Stimulated activated naive B cell treated with anti-CD40 and anti-IgM and Interleukin-4, amounts not matched to agents 10 μg/mL and 1 μg/mL and 100 μg/mL, for 72 hours (primary cell): Measurements from ENCODE around the gene CFL1.
A peak's percentile ranks its signal among the peaks of the same experiment; 100 is the strongest.

ENCODE experiments used
- ATAC-seq, 2 donors: fragments of 150-1000 bp; cut with Tn5 transposase; replicated peaks; 2 replicates each; pipeline ENCODE4 v1.10.0; 2021; ENCODE audit warnings: moderate library complexity in 1 of 2
- DNase-seq: peaks from one replicate; pipeline ENCODE4 v3.0.0; 2021
- H3K27ac Mint-ChIP-seq: one replicate; pipeline ENCODE4 v1.8.0; 2022; ENCODE audit warnings: mild to moderate bottlenecking, mixed read lengths
- H3K27me3 Mint-ChIP-seq, 2 donors: one replicate each; pipeline ENCODE4 v1.8.0; 2022; ENCODE audit warnings: mixed read lengths in 2 of 2
- H3K36me3 Mint-ChIP-seq, 2 donors: one replicate each; pipeline ENCODE4 v1.8.0; 2022; ENCODE audit warnings: mixed read lengths in 2 of 2, mild to moderate bottlenecking in 1 of 2
- H3K4me1 Mint-ChIP-seq, 2 donors: one replicate each; pipeline ENCODE4 v1.8.0; 2022; ENCODE audit warnings: mixed read lengths in 2 of 2, mild to moderate bottlenecking in 1 of 2
- H3K4me3 Mint-ChIP-seq, 2 donors: one replicate each; pipeline ENCODE4 v1.8.0; 2022; ENCODE audit warnings: mild to moderate bottlenecking in 2 of 2, mixed read lengths in 2 of 2, moderate library complexity in 1 of 2
- H3K9me3 Mint-ChIP-seq, 2 donors: one replicate each; pipeline ENCODE4 v1.8.0; 2022; ENCODE audit warnings: mixed read lengths in 2 of 2, mild to moderate bottlenecking in 1 of 2

CFL1 gene

DNA sequence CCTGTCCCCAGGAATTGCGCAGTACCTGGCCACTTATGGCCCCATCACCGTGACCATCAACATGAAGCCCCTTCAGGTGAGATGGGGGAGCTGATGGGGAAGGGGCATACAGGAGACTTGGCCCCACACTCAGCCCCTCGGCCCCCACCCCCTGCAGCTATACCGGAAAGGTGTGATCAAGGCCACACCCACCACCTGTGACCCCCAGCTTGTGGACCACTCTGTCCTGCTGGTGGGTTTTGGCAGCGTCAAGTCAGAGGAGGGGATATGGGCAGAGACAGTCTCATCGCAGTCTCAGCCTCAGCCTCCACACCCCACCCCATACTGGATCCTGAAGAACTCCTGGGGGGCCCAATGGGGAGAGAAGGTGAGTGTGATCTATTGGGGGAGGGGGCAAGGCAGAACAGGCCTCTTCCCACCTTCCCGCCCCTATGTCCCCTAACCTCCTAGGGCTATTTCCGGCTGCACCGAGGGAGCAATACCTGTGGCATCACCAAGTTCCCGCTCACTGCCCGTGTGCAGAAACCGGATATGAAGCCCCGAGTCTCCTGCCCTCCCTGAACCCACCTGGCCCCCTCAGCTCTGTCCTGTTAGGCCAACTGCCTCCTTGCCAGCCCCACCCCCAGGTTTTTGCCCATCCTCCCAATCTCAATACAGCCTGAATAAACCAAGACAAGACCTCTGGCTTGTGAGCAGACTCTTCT is 25.2 kb upstream of the CFL1 start:
- no peaks in the 10 kb centered on the region for H3K27me3 Mint-ChIP-seq
- no peak for DNase-seq
- no peak overlapping the region for H3K4me3 Mint-ChIP-seq
- H3K27ac Mint-ChIP-seq: no peak overlapping the region
- peaks cover 31 to 52% of the 10 kb centered on the region in 2 donors for H3K4me1 Mint-ChIP-seq
- no peak for ATAC-seq
- no peaks in the 10 kb centered on the region for H3K9me3 Mint-ChIP-seq
- peaks cover 33 to 49% of the 10 kb centered on the region in 2 donors for H3K36me3 Mint-ChIP-seq

DNA sequence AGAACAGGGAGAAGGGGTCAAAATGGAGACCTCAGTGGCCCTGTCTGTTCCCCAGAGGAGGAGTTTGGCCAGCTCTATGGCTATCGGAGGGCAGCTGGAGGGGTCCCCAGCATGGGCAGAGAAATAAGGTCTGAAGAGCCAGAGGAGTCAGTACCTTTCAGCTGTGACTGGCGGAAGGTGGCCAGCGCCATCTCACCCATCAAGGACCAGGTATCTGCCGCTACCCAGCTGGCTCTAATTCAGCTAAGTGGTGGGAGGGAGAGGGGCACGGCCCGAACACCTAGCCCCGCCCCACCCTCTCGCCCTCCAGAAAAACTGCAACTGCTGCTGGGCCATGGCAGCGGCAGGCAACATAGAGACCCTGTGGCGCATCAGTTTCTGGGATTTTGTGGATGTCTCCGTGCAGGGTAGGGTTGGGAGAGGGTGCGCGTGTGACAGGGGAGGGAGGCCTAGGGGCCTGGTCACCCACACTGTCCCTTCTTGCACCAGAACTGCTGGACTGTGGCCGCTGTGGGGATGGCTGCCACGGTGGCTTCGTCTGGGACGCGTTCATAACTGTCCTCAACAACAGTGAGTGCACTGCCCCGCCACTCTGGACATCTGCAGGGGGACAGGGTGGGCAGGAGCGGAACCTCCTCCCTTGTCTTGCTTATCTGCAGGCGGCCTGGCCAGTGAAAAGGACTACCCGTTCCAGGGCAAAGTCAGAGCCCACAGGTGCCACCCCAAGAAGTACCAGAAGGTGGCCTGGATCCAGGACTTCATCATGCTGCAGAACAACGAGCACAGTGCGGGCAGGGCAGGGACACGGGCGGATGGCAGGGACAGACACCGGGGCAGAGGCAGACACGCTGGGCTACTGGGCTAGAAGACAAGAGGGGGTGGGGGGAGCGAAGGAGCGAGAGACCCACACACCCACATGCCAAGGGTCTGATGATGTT is 24.4 kb upstream of the CFL1 start:
- Mint-ChIP-seq H3K4me3 (no peak overlapping the region), H3K27ac (no peak overlapping the region), H3K27me3 (no peaks in the 10 kb centered on the region), H3K4me1 (peaks cover 28 to 44% of the 10 kb centered on the region in 2 donors), H3K36me3 (peaks cover 31 to 47% of the 10 kb centered on the region in 2 donors), H3K9me3 (no peaks in the 10 kb centered on the region)
- DNase-seq: no peak
- ATAC-seq: no peak

GRCh38 chr11:65880844-65881421 is 23.0 kb upstream of the CFL1 start:
- H3K4me1 Mint-ChIP-seq: peaks cover 18 to 31% of the 10 kb centered on the region in 2 donors
- no peaks in the 10 kb centered on the region for H3K27me3 Mint-ChIP-seq
- no peak for DNase-seq
- peak overlapping the region in 1 of 2 donors; percentile 23 for H3K4me3 Mint-ChIP-seq
- no peak overlapping the region for H3K27ac Mint-ChIP-seq
- H3K36me3 Mint-ChIP-seq: peaks cover 22 to 39% of the 10 kb centered on the region in 2 donors
- H3K9me3 Mint-ChIP-seq: no peaks in the 10 kb centered on the region
- no peak for ATAC-seq

DNA sequence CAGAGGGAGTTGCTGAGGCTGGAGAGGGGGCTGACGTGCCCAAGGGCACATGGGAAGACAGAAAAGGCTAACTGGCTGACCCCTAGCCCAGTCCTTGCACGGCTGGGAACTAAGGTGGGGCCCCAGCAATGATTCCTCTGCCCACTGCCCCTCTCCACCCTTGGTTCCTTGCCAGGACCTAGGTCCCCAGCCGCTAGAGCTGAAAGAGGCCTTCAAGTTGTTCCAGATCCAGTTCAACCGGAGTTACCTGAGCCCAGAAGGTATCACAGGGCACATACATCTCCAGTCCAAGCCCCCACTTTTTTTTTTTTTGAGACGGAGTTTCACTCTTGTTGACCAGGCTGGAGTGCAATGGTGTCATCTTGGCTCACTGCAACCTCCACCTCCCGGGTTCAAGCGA is 22.0 kb upstream of the CFL1 start:
- no peak overlapping the region for H3K27ac Mint-ChIP-seq
- no peak overlapping the region for H3K4me3 Mint-ChIP-seq
- H3K27me3 Mint-ChIP-seq: no peaks in the 10 kb centered on the region
- ATAC-seq (no peak), DNase-seq (no peak)
- peaks cover 15 to 26% of the 10 kb centered on the region in 2 donors for H3K4me1 Mint-ChIP-seq
- no peaks in the 10 kb centered on the region for H3K9me3 Mint-ChIP-seq
- peaks cover 18 to 35% of the 10 kb centered on the region in 2 donors for H3K36me3 Mint-ChIP-seq

- Mint-ChIP-seq H3K9me3 (no peaks in the 10 kb centered on the region), H3K4me3 (peak within 1 kb of the TSS in 1 of 2 donors; percentile 23), H3K4me1 (peaks cover 11 to 21% of the 10 kb centered on the region in 2 donors), H3K36me3 (peaks cover 16 to 31% of the 10 kb centered on the region in 2 donors), H3K27ac (peak within 1 kb of the TSS; percentile 37), H3K27me3 (no peaks in the 10 kb centered on the region)
- peak in 1 of 2 donors; percentile 23 for ATAC-seq
- no peak for DNase-seq
Measured at GRCh38 chr11:65879617-65880016, 21.6 kb upstream of the CFL1 start, which contains the start of gene CTSW. Gene CTSW (plus strand): TSS chr11:65879837. CDS start chr11:65879855, 18 bp downstream.

DNA sequence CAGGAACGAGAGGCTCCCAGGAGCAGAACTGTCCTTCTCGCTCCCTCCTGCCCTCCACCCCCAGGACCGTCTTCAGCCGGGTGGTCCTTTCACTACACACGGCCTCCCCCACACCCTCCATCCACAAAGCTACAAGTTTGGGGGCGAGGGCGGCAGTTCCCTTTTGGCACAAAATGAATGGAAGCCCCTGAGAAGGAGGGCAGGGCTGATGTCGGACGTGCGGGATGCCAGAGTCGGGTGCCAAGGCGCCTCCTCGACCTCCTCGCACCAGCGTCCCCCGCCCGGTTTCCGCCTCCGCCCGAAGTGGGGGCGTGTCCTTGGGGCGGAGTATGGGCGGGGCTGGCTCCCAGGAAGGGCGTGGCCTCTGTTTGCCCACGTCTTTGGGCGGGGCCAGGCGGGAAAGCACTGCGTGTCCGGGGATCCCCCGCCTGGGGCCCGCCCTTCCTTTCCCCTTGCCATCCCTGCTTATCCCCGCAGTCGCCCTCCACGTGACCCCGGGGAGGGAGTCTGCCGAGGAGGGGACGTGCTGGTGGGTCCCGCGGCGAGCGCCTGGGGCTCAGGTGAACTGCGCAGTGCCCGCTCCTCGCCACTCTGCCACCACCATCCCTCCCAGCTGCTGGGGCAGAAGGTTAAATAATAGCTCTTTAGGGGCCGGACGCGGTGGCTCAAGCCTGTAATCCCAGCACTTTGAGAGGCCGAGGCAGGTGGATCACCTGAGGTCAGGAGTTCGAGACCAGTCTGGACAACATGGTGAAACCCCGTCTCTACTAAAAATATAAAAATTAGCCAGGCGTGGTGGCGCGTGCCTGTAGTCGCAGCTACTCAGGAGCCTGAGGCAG is 15.6 kb upstream of the CFL1 start:
- Mint-ChIP-seq H3K4me3 (peak overlapping the region; percentile 85 to 86), H3K27me3 (peaks cover 0 to 8% of the 10 kb centered on the region in 2 donors), H3K36me3 (peaks cover 0 to 2% of the 10 kb centered on the region in 2 donors), H3K4me1 (peaks cover 23 to 28% of the 10 kb centered on the region in 2 donors), H3K9me3 (no peaks in the 10 kb centered on the region), H3K27ac (peak overlapping the region; percentile 93)
- DNase-seq (peak; percentile 93), ATAC-seq (peak; percentile 78 to 89)

DNA sequence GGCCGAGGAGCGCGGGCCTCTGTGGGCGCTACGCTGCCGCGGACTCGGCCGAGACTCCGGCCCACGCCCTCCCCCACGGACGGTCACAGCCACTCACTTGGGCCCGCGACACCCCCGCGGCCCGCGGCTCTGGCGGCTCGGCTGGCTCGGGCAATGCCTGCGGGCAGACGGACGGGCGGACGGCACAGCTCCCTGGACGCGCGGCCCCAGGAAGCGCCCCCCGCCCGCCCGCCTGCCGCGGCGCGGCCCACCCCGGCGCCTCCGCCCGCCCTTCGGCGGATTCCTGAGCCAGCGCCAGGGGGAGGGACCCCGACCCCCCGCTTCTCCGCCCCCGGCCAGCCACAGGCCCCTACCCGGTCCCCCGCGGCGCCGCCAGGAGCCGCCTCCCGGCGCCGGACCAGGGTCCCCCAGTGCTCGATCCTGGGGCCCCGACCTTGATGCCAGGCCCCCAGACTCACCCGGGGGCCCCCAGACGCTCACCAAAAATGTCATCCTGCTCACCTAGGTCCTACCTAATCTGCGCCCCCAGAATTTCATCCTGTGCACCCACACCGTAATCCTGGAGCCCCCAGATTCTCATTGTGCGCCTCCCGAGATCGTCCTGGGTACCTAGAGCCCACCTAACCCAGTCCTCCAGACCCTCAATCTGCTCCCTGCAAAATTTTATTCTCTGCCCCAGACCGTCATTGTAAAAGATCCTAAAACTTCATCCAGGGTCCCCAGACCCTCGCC is 14.8 kb upstream of the CFL1 start, which contains the start of gene EFEMP2:
Gene EFEMP2 (minus strand): TSS at position 215 of the 732 bp plus-strand sequence. CDS start 446 bp downstream, outside the sequence.
- DNase-seq: no peak

GRCh38 chr11:65871811-65872548 is 14.0 kb upstream of the CFL1 start:
- no peak for DNase-seq
- Mint-ChIP-seq H3K27me3 (peaks cover 0 to 8% of the 10 kb centered on the region in 2 donors), H3K36me3 (peaks cover 12 to 17% of the 10 kb centered on the region in 2 donors), H3K4me1 (peaks cover 23 to 28% of the 10 kb centered on the region in 2 donors), H3K4me3 (peak overlapping the region; percentile 56 to 60), H3K9me3 (no peaks in the 10 kb centered on the region), H3K27ac (peak overlapping the region; percentile 65)
- ATAC-seq: no peak

More for the DNA sequence above, 14.8 kb upstream of the CFL1 start, which contains the start of gene EFEMP2:
- H3K4me1 Mint-ChIP-seq: peaks cover 23 to 28% of the 10 kb centered on the region in 2 donors
- peak within 1 kb of the TSS; percentile 85 to 86 for H3K4me3 Mint-ChIP-seq
- no peak for ATAC-seq
- peak within 1 kb of the TSS; percentile 93 for H3K27ac Mint-ChIP-seq
- H3K9me3 Mint-ChIP-seq: no peaks in the 10 kb centered on the region
- peaks cover 4 to 10% of the 10 kb centered on the region in 2 donors for H3K36me3 Mint-ChIP-seq
- H3K27me3 Mint-ChIP-seq: peaks cover 0 to 8% of the 10 kb centered on the region in 2 donors

DNA sequence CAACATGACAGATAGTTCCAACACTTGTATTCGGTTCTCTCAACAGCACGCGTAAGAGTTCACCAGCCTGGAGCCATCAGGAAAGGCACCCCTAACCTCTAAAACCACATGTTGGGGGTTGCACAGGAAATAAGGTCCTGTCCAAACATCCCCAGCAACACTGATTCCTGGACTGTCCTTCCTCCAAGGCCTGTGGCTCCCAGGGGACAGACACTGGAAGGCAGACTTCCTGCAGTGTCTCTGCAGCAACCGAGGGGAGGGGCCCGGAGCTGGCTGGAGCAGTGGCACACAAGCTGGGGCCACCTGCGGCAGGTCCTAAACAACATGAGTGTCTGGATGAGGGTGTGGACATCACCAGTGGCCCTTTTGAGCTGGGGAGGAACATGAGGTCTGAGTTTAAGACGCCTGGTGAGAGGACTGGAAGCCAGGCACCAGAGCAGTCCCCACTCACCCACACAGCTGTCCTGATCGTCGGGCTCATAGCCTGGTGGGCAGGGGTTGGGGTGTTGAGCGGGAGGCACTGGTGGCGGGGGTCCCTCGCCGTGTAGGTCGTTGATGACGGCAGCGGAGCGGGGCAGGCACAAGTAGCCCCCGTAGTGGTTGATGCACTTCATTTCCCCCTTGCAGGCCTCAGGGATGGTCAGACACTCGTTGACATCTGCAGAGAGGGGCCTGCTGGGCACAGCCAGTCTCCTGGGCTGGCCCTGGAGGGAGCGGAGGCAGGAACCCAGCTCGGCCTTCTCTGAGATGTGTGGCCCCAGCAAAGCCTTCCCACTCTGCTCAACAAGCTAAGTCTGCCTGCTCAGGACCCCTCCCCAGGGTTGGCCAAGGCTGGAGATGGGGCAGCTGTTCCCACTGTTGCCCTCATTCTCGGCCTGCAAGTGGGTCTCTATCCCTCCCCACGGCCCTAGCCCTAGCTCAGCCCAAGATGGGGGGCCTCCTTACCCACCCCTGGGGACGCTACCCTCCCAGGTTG is 13.0 kb upstream of the CFL1 start:
- DNase-seq (no peak), ATAC-seq (peak in 1 of 2 donors; percentile 2)
- Mint-ChIP-seq H3K4me3 (peak overlapping the region; percentile 8 to 32), H3K36me3 (peaks cover 15 to 22% of the 10 kb centered on the region in 2 donors), H3K27me3 (peaks cover 0 to 8% of the 10 kb centered on the region in 2 donors), H3K4me1 (peaks cover 23 to 28% of the 10 kb centered on the region in 2 donors), H3K9me3 (no peaks in the 10 kb centered on the region), H3K27ac (peak overlapping the region; percentile 70)

DNA sequence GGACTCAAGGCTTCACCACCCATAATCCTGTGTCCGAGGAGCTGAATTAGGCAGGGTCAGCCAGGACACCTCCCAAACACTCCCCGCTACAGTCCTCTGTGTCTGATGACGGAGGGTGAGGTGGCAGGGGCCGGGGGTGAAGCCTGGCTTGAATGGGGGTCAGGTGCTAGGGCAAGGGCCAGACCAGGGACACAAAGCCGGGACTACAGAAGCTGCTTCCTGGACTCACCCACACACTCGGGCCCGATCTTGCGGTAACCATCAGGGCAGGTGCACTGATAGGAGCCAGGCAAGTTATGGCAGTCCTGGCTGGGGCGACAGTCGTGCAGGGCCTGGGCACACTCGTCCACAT is 12.3 kb upstream of the CFL1 start:
- no peak overlapping the region for H3K4me3 Mint-ChIP-seq
- DNase-seq (no peak), ATAC-seq (no peak)
- H3K27me3 Mint-ChIP-seq: peaks cover 0 to 8% of the 10 kb centered on the region in 2 donors
- peak overlapping the region; percentile 70 for H3K27ac Mint-ChIP-seq
- H3K9me3 Mint-ChIP-seq: no peaks in the 10 kb centered on the region
- H3K36me3 Mint-ChIP-seq: peaks cover 19 to 29% of the 10 kb centered on the region in 2 donors
- H3K4me1 Mint-ChIP-seq: peaks cover 24 to 28% of the 10 kb centered on the region in 2 donors

GRCh38 chr11:65869643-65870306 is 11.8 kb upstream of the CFL1 start:
- Mint-ChIP-seq H3K4me1 (peaks cover 27 to 28% of the 10 kb centered on the region in 2 donors), H3K27me3 (peaks cover 0 to 8% of the 10 kb centered on the region in 2 donors), H3K4me3 (no peak overlapping the region), H3K27ac (peak overlapping the region; percentile 59), H3K36me3 (peaks cover 23 to 33% of the 10 kb centered on the region in 2 donors), H3K9me3 (no peaks in the 10 kb centered on the region)
- ATAC-seq: no peak
- DNase-seq: no peak
